Esophagus (tissue), 2 donors: ENCODE measurements around the gene VASH2. TPM values are rescaled to one million over a fixed set of nuclear protein-coding genes. Genes with fewer than 3 reads are reported as not detected.

Experiments
- H3K27ac ChIP-seq, 2 donors: one replicate each; pipeline ENCODE4 v1.5.1; 2013; ENCODE audit warnings: low read depth in 2 of 2, mild to moderate bottlenecking in 2 of 2, inconsistent platforms in 1 of 2, low read length in 1 of 2, moderate library complexity in 1 of 2
- H3K27me3 ChIP-seq, 2 donors: one replicate each; pipeline ENCODE4 v1.6.1; 2013; ENCODE audit warnings: low read length in 2 of 2, control low read depth in 1 of 2, mild to moderate bottlenecking in 1 of 2; ENCODE audit not compliant: insufficient read depth in 2 of 2, control insufficient read depth in 1 of 2
- H3K36me3 ChIP-seq, 2 donors: one replicate each; pipeline ENCODE4 v1.6.1; 2013; ENCODE audit warnings: low read length in 1 of 2; ENCODE audit not compliant: control insufficient read depth in 2 of 2, insufficient read depth in 2 of 2
- H3K4me1 ChIP-seq, 2 donors: one replicate each; pipeline ENCODE4 v1.6.1; 2013; ENCODE audit warnings: low read length in 1 of 2; ENCODE audit not compliant: control insufficient read depth in 2 of 2, insufficient read depth in 2 of 2
- H3K4me3 ChIP-seq, 2 donors: one replicate each; pipeline ENCODE4 v1.5.1; 2013; ENCODE audit warnings: low read length in 2 of 2, mild to moderate bottlenecking in 2 of 2, low read depth in 1 of 2, moderate library complexity in 1 of 2
- H3K9me3 ChIP-seq, 2 donors: one replicate each; pipeline ENCODE4 v1.6.1; 2013; ENCODE audit warnings: mild to moderate bottlenecking in 2 of 2, low read depth in 1 of 2, low read length in 1 of 2, moderate library complexity in 1 of 2; ENCODE audit not compliant: control insufficient read depth in 2 of 2, insufficient read depth in 1 of 2
- WGBS, 2 donors: extraction: QIAGEN DNeasy Blood & Tissue Kit; methylation state at CpG; one replicate each; pipeline ENCODE4 v1.1.7; 2013; 5-methylcytosine and 5-hydroxymethylcytosine counted together
- polyA plus RNA-seq, 2 donors: library from polyadenylated mRNA; stranded (reverse); fragments of 200-250 nt; gene quantifications; one replicate each; pipeline ENCODE4 v1.2.3, GENCODE V29; 2013
- donor health status: healthy with polysubstance abuse.
- donor health status: Bipolar disorder and iron deficiency.

Gene VASH2
- polyA plus RNA-seq, 2 donors: 0.24 to 0.33 TPM

GRCh38 chr1:212975111-212975918, 25.0 kb downstream of the VASH2 start:
- Histone ChIP-seq H3K27ac (no peak overlapping the region), H3K4me3 (no peak overlapping the region), H3K4me1 (peaks cover 0 to 6% of the 10 kb centered on the region in 2 donors), H3K9me3 (no peaks in the 10 kb centered on the region), H3K27me3 (no peaks in the 10 kb centered on the region), H3K36me3 (no peaks in the 10 kb centered on the region)
- WGBS, 2 donors: 89 to 91% methylated on average over 10 of the region's 10 CpGs

GRCh38 chr1:212976586-212976985, 26.2 kb downstream of the VASH2 start:
- Histone ChIP-seq H3K27me3 (no peaks in the 10 kb centered on the region), H3K4me3 (no peak overlapping the region), H3K9me3 (no peaks in the 10 kb centered on the region), H3K27ac (no peak overlapping the region), H3K4me1 (peaks cover 2 to 11% of the 10 kb centered on the region in 2 donors), H3K36me3 (no peaks in the 10 kb centered on the region)
- WGBS, 2 donors: 87 to 91% methylated on average over 9 of the region's 9 CpGs

- Histone ChIP-seq H3K36me3 (no peaks in the 10 kb centered on the region), H3K4me3 (no peak overlapping the region), H3K9me3 (no peaks in the 10 kb centered on the region), H3K27me3 (no peaks in the 10 kb centered on the region), H3K4me1 (peaks cover 2 to 15% of the 10 kb centered on the region in 2 donors), H3K27ac (no peak overlapping the region)
- WGBS, 2 donors: 71 to 72% methylated on average over 16 of the region's 16 CpGs
Observed at GRCh38 chr1:212977781-212978645, 27.7 kb downstream of the VASH2 start.

GRCh38 chr1:212979340-212980122, 29.2 kb downstream of the VASH2 start:
- peaks cover 2 to 12% of the 10 kb centered on the region in 2 donors for H3K4me1 ChIP-seq
- WGBS, 2 donors: 79 to 85% methylated on average over 14 of the region's 14 CpGs

GRCh38 chr1:212980123-212980785, 29.9 kb downstream of the VASH2 start:
- Histone ChIP-seq H3K27me3 (no peaks in the 10 kb centered on the region), H3K4me1 (peaks cover 2 to 12% of the 10 kb centered on the region in 2 donors), H3K27ac (peak overlapping the region; percentile 15 to 31), H3K36me3 (no peaks in the 10 kb centered on the region), H3K9me3 (no peaks in the 10 kb centered on the region), H3K4me3 (no peak overlapping the region)
- 70 to 74% methylated on average over 7 of the region's 7 CpGs for WGBS, 2 donors

More at GRCh38 chr1:212979340-212980122, 29.2 kb downstream of the VASH2 start:
- Histone ChIP-seq H3K27ac (peak overlapping the region; percentile 15 to 31), H3K36me3 (no peaks in the 10 kb centered on the region), H3K4me3 (no peak overlapping the region), H3K27me3 (no peaks in the 10 kb centered on the region), H3K9me3 (no peaks in the 10 kb centered on the region)

- H3K27ac ChIP-seq: peak overlapping the region; percentile 35 to 47
- H3K36me3 ChIP-seq: no peaks in the 10 kb centered on the region
- no peak overlapping the region for H3K4me3 ChIP-seq
- H3K9me3 ChIP-seq: no peaks in the 10 kb centered on the region
- WGBS, 2 donors: 26 to 36% methylated on average over 11 of the region's 11 CpGs
- H3K4me1 ChIP-seq: peaks cover 2 to 12% of the 10 kb centered on the region in 2 donors
- no peaks in the 10 kb centered on the region for H3K27me3 ChIP-seq
Observed at GRCh38 chr1:212981025-212981495, 30.7 kb downstream of the VASH2 start.

- Histone ChIP-seq H3K9me3 (no peaks in the 10 kb centered on the region), H3K36me3 (no peaks in the 10 kb centered on the region), H3K4me3 (no peak overlapping the region), H3K27me3 (no peaks in the 10 kb centered on the region), H3K27ac (peak overlapping the region in 1 of 2 donors; percentile 2), H3K4me1 (peaks cover 2 to 12% of the 10 kb centered on the region in 2 donors)
- WGBS, 2 donors: 42 to 44% methylated on average over 13 of the region's 13 CpGs
Observed at GRCh38 chr1:212981571-212982328, 31.4 kb downstream of the VASH2 start.

- peaks cover 2 to 12% of the 10 kb centered on the region in 2 donors for H3K4me1 ChIP-seq
- H3K4me3 ChIP-seq: no peak overlapping the region
- H3K36me3 ChIP-seq: no peaks in the 10 kb centered on the region
- no peaks in the 10 kb centered on the region for H3K27me3 ChIP-seq
- H3K27ac ChIP-seq: no peak overlapping the region
- no peaks in the 10 kb centered on the region for H3K9me3 ChIP-seq
- 48 to 58% methylated on average over 6 of the region's 6 CpGs for WGBS, 2 donors
Observed at GRCh38 chr1:212982430-212983152, 32.2 kb downstream of the VASH2 start.
